Aorta (tissue), 5 donors: ENCODE measurements around the gene SIRT3. TPM values are rescaled to one million over a fixed set of nuclear protein-coding genes. Genes with fewer than 3 reads are reported as not detected.
A peak's percentile ranks its signal among the peaks of the same experiment; 100 is the strongest.

Experiments
- ATAC-seq: fragments of 200-7000 bp; cut with Tn5 transposase; one replicate; pipeline ENCODE4 v1.9.1; 2022; ENCODE audit warnings: moderate library complexity; ENCODE audit not compliant: low FRiP score
- DNase-seq, 2 donors: peaks; one replicate each; pipeline ENCODE4 v3.0.0-alpha.2; 2020
- H3K27ac ChIP-seq, 2 donors: one replicate each; pipeline ENCODE4 v1.5.1; 2013; ENCODE audit warnings: low read length in 2 of 2, mild to moderate bottlenecking in 2 of 2, moderate library complexity in 2 of 2, control low read depth in 1 of 2, inconsistent platforms in 1 of 2, low read depth in 1 of 2
- H3K27me3 ChIP-seq, 2 donors: one replicate each; pipeline ENCODE4 v1.6.1; 2013; ENCODE audit warnings: control low read depth in 1 of 2, low read length in 1 of 2, mild to moderate bottlenecking in 1 of 2, moderate library complexity in 1 of 2; ENCODE audit not compliant: insufficient read depth in 2 of 2, control insufficient read depth in 1 of 2
- H3K36me3 ChIP-seq, 2 donors: one replicate each; pipeline ENCODE4 v1.6.1; 2013; ENCODE audit warnings: control low read depth in 1 of 2, low read length in 1 of 2, mild to moderate bottlenecking in 1 of 2; ENCODE audit not compliant: insufficient read depth in 2 of 2, control insufficient read depth in 1 of 2
- H3K4me1 ChIP-seq, 2 donors: one replicate each; pipeline ENCODE4 v1.6.1; 2013; ENCODE audit warnings: low read length in 2 of 2, control low read depth in 1 of 2, mild to moderate bottlenecking in 1 of 2, moderate library complexity in 1 of 2; ENCODE audit not compliant: insufficient read depth in 2 of 2, control insufficient read depth in 1 of 2
- H3K4me3 ChIP-seq, 2 donors: one replicate each; pipeline ENCODE4 v1.5.1; 2013; ENCODE audit warnings: low read length in 2 of 2, control low read depth in 1 of 2, mild to moderate bottlenecking in 1 of 2
- H3K9me3 ChIP-seq: one replicate; pipeline ENCODE4 v1.6.1; 2013; ENCODE audit warnings: mild to moderate bottlenecking, low read length; ENCODE audit not compliant: control insufficient read depth
- WGBS, 2 donors: extraction: QIAGEN DNeasy Blood & Tissue Kit; methylation state at CpG; one replicate each; pipeline ENCODE4 v1.1.7; 2013; 5-methylcytosine and 5-hydroxymethylcytosine counted together
- intact Hi-C, 2 donors: fragments of 100-400 bp; cut with DNase I; formaldehyde crosslinking; loops; one replicate each; pipeline versions ENCODE4 v1.14.2 to v1.15.0; 2022
- polyA plus RNA-seq, 2 donors: library from polyadenylated mRNA; stranded (reverse); fragments of 200-250 nt; gene quantifications; one replicate each; pipeline ENCODE4 v1.2.3, GENCODE V29; 2013
- total RNA-seq, 2 donors: library from RNA; stranded (reverse); fragmentation: NEBNext Ultra II Directional; extraction: Animal tissue kit (Norgen Biotek cat#: 25700); gene quantifications; one replicate each; pipeline ENCODE4 v1.2.1, GENCODE V29; 2021
- donor health status: healthy with polysubstance abuse.
- donor health status: Bipolar disorder and iron deficiency.
- donor health status: DM: no; HTN: no; CAD: no.
- donor health status: DM: no; HTN: no; CAD: no.
- donor health status: DM: yes; HTN: yes; CAD: no.

Gene SIRT3
- total and polyA plus RNA-seq, 4 donors: 8.6 to 24.8 (median 16.2) TPM

DNA sequence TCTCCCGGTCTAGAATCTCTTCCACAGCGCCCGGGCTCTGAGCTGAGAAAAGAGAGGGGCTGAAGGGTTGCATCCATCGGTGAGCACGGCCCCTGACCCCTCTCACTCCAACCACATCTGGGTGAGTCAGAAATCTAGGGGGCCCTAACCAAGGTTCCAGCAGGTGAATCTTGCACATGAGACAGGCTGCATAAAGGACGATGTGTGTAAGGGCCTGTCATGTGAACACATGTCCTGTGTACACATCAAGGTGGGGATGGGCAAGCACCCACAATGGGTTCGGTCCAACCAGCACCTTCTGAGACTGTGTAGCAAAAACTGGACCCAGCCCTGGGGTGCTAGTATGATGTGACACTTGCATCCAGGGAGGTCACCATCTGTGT is 30.1 kb downstream of the SIRT3 start:
- DNase-seq (peak; percentile 45 to 72), ATAC-seq (no peak)
- Histone ChIP-seq H3K4me3 (peak overlapping the region; percentile 52 to 79), H3K27me3 (no peaks in the 10 kb centered on the region), H3K36me3 (peaks cover 0 to 2% of the 10 kb centered on the region in 2 donors), H3K9me3 (no peaks in the 10 kb centered on the region), H3K4me1 (no peaks in the 10 kb centered on the region), H3K27ac (no peak overlapping the region)
- intact Hi-C loops: loop anchor here in 1 of 2 donors (5.0 kb wide), 3 partner anchors 151 to 301 kb away; partner anchors contain the start of gene RNH1
- WGBS, 2 donors: 67 to 69% methylated on average over 7 of the region's 7 CpGs

DNA sequence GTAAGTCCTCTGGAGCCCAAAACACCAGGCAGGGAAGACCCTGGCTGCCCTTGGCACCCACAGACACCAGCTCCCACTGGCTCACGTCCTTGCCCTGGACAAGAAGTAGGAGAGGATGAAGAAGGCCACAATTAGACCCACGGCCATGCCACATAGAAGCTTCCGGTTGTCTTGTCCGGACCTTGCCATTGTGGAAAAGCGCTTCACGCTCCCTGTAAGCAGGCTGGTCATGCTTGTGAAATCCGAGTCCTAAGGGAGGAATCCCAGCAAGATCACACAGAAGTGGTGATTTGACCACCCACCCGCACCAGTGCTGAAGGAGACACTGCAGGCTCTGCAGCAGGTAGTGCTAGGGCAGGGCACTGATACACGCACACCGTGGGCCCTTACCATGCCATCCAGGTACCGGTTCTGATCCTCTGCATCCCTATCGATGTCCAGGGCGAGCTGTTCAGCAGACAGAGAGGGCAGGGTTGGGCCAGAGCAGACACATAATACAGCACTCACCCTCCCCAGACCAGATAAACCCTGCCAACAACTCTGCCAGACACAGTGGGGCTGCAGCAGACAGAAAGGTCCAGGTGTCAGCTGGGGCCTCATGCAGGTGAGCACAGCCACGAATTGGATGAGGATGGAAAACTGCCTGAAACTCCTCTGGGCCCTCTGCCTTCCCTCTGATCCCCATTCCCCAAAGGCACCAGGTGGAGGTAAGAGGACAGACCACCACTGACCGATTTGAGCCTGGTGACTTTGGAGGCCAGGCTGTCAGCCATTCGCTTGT is 30.7 kb downstream of the SIRT3 start:
- peak in 1 of 2 donors; percentile 29 for DNase-seq
- intact Hi-C loops: loop anchor here in 1 of 2 donors (5.0 kb wide), 3 partner anchors 152 to 302 kb away; partner anchors contain the start of gene RNH1

DNA sequence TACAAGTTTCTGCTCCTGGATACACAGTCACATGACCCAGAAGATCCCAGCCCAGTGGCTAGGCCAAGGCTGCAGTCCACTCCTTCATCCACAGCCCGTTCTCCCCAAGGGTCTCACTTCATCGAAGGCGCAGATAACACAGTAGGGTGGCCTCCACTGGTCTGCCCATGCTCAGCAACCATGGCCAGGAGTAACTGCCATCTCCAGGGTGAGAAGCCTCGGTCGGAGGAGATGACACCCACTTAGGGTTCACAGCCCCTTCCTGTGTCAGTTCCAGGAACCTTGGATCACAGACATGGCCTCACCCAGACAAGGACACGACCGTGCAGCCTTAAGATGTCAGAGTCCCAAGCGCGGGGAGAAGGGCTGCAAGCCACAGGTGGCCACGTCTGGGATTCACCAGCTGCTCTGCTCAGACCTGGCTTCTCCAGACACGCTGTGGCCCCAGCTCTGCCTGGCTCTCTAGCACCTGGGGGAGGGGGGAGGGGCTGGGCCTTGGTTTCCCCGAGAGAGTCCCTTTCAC is 31.5 kb downstream of the SIRT3 start:
- DNase-seq: peak; percentile 41 to 56
- 76 to 83% methylated on average over 11 to 12 of the region's 12 CpGs for WGBS, 2 donors
- Histone ChIP-seq H3K27me3 (no peaks in the 10 kb centered on the region), H3K9me3 (no peaks in the 10 kb centered on the region), H3K4me1 (no peaks in the 10 kb centered on the region), H3K4me3 (no peak overlapping the region), H3K27ac (no peak overlapping the region), H3K36me3 (peaks cover 0 to 2% of the 10 kb centered on the region in 2 donors)
- no peak for ATAC-seq
- intact Hi-C loops: loop anchor here in 1 of 2 donors (5.0 kb wide), 3 partner anchors 153 to 303 kb away; partner anchors contain the start of gene RNH1

More for the DNA sequence above, 30.7 kb downstream of the SIRT3 start:
- Histone ChIP-seq H3K9me3 (no peaks in the 10 kb centered on the region), H3K27ac (no peak overlapping the region), H3K36me3 (peaks cover 0 to 2% of the 10 kb centered on the region in 2 donors), H3K4me3 (no peak overlapping the region), H3K4me1 (no peaks in the 10 kb centered on the region), H3K27me3 (no peaks in the 10 kb centered on the region)
- WGBS, 2 donors: 81 to 83% methylated on average over 16 of the region's 16 CpGs
- ATAC-seq: no peak

DNA sequence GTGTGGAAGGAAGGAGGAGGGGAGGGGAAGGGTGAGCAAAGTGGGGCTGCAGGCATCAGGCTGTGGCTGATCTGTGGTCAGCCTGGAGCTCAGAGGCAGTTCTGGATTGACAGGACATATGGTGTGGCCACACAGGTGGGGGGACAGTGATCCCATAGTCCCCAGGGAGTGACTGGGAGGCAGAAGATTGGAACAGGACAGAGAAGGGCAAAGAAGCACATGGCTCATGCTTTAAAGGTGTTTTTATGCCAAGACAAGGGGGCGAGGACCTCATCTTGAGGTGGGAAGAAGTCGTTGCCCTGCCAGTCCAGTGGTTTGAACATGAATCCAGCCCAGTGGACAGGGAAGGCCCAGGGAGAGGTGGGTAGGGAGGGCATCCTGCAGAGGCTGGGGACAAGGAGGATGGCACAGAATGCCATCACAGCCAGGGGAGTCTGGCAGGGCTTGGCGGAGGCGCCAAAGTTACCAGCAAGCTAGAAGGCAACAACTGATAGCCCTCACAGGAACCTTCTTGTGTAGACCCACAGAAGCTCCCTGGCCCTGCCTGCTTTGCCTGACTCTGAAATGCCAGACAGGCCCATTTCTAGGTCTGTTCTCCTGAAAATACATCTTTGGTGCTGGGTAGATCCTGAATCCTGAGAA is 32.1 kb downstream of the SIRT3 start:
- Histone ChIP-seq H3K27me3 (no peaks in the 10 kb centered on the region), H3K9me3 (no peaks in the 10 kb centered on the region), H3K27ac (no peak overlapping the region), H3K36me3 (peaks cover 0 to 2% of the 10 kb centered on the region in 2 donors), H3K4me3 (no peak overlapping the region), H3K4me1 (no peaks in the 10 kb centered on the region)
- ATAC-seq: no peak
- WGBS, 2 donors: 81 to 85% methylated on average over 4 of the region's 4 CpGs
- DNase-seq: no peak
- intact Hi-C loops: no loop called here

DNA sequence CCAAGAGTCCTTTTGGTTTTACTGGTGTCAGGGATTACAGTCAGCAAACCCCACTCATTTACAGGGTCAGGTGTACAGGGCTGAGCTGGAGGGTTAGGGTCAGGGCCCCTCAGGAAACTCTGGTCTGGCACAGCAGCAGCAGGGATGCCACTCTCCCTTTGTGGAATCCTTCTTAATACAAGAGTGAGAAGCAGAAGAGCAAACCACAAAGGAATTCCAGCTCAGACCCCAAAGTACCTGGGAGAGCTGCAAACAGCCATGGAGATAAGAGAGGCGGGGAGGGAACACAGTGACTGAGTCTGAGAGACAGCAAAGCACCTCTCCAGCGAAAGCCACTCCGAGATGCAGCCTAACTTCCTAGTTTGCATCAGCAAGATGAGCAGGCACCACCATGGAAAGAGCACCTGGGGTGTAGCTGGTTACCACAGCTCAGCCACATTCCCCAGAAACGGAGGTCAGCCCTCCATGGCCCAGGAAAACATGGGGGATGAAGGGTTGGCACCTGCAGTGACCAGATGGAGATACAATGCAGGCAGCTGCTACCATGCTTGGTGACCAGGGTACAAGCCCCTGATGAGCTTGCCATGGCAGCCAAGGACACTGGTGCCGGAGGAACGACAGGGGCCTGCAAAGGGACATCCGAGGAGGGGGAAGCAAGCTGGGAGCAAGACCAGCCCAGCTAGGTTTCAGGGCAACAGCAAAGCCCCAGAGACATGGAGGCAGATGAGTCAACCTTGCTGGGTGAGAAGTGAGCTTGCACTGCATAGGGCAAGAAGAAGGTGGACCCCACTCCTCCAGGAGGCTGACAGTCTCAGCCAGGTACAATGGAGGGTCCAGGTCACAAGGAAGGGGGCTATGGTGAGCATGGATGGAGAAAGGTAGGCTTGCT is 32.8 kb downstream of the SIRT3 start:
- Histone ChIP-seq H3K36me3 (peaks cover 0 to 2% of the 10 kb centered on the region in 2 donors), H3K27ac (no peak overlapping the region), H3K4me3 (no peak overlapping the region), H3K9me3 (no peaks in the 10 kb centered on the region), H3K27me3 (no peaks in the 10 kb centered on the region), H3K4me1 (no peaks in the 10 kb centered on the region)
- ATAC-seq: no peak
- peak in 1 of 2 donors; percentile 17 for DNase-seq
- 81 to 84% methylated on average over 7 of the region's 7 CpGs for WGBS, 2 donors
- intact Hi-C loops: no loop called here

DNA sequence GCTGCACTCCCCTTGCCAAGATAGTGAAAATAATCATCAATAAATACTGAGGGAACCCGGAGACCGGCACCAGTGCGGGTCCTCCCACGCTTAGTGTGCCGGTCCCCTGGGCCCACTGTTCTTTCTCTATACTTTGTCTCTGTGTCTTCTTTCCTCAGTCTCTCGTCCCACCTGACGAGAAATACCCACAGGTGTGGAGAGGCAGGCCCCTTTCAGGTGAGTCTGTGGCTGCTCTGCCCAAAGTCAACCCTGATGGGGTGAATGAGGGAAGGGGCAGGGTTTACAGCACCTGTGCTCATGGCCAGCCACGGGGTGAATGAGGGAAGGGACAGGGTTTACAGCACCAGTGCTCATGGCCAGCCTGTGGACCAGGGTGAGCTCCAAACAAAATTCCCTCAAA is 33.7 kb downstream of the SIRT3 start:
- H3K9me3 ChIP-seq: no peaks in the 10 kb centered on the region
- WGBS, 2 donors: 79 to 85% methylated on average over 8 of the region's 8 CpGs
- no peaks in the 10 kb centered on the region for H3K27me3 ChIP-seq
- ATAC-seq (no peak), DNase-seq (no peak)
- H3K36me3 ChIP-seq: peaks cover 0 to 2% of the 10 kb centered on the region in 2 donors
- H3K4me3 ChIP-seq: no peak overlapping the region
- H3K4me1 ChIP-seq: no peaks in the 10 kb centered on the region
- intact Hi-C loops: no loop called here
- no peak overlapping the region for H3K27ac ChIP-seq

DNA sequence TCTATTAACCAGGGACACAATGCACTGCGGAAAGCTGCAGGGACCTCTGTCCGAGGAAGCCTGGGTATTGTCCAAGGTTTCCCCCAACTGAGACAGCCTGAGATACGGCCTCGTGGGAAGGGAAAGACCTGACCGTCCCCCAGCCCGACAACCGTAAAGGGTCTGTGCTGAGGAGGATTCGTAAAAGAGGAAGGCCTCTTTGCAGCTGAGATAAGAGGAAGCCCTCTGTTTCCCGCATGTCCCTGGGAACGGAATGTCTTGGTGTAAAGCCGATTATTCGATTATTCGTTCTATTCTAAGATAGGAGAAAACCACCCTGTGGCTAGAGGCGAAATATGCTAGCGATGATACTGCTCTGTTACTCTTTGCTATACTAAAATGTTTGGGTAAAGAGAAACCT is 34.2 kb downstream of the SIRT3 start:
- no peaks in the 10 kb centered on the region for H3K9me3 ChIP-seq
- peaks cover 0 to 2% of the 10 kb centered on the region in 2 donors for H3K36me3 ChIP-seq
- no peak overlapping the region for H3K4me3 ChIP-seq
- no peaks in the 10 kb centered on the region for H3K27me3 ChIP-seq
- intact Hi-C loops: no loop called here
- no peak for ATAC-seq
- no peaks in the 10 kb centered on the region for H3K4me1 ChIP-seq
- 70 to 74% methylated on average over 15 of the region's 15 CpGs for WGBS, 2 donors
- DNase-seq: no peak
- no peak overlapping the region for H3K27ac ChIP-seq
